Prostate gland (tissue), 2 donors: ENCODE results near the gene ABCC3. TPM values are rescaled to one million over a fixed set of nuclear protein-coding genes. Genes with fewer than 3 reads are reported as not detected.

Experiments
- DNase-seq: peaks from one replicate; pipeline ENCODE4 v3.0.0-alpha.2; 2019; ENCODE audit warnings: low spot score
- H3K27ac ChIP-seq, 2 donors: fragments of 200-600 bp; sonication (generic); 2 replicates each; pipeline ENCODE4 v1.5.1; 2017 to 2019
- H3K27me3 ChIP-seq: fragments of 200-600 bp; sonication (generic); replicated peaks from 2 replicates; pipeline ENCODE4 v1.5.1; 2019; ENCODE audit not compliant: insufficient read depth
- H3K36me3 ChIP-seq, 2 donors: fragments of 200-600 bp; sonication (generic); 1 replicate in 1 of 2; 2 replicates in 1 of 2; pipeline versions ENCODE4 v1.5.1 to v1.8.1; 2017 to 2019
- H3K4me1 ChIP-seq: fragments of 200-600 bp; sonication (generic); replicated peaks from 2 replicates; pipeline ENCODE4 v1.5.1; 2019
- H3K4me3 ChIP-seq, 2 donors: fragments of 200-600 bp; sonication (generic); 2 replicates each; pipeline ENCODE4 v1.5.1; 2017 to 2019
- H3K9me3 ChIP-seq: fragments of 200-600 bp; sonication (generic); 2 replicates; pipeline ENCODE4 v1.5.1; 2017
- CTCF ChIP-seq, 4 experiments: fragments of 200-600 bp in 2 of 4; fragments of 450-650 bp in 2 of 4; sonication (generic) in 2 of 4; IDR thresholded peaks; 1 replicate in 3 of 4; 2 replicates in 1 of 4; pipeline ENCODE4 v1.5.1; 2016 to 2019; ENCODE audit warnings: antibody characterized with exemption in 4 of 4, mild to moderate bottlenecking in 2 of 4, moderate library complexity in 2 of 4
- POLR2A ChIP-seq: fragments of 450-650 bp; IDR thresholded peaks from one replicate; pipeline ENCODE4 v1.6.1; 2016; ENCODE audit warnings: antibody characterized with exemption, mild to moderate bottlenecking
- POLR2AphosphoS5 ChIP-seq: sonication (generic); formaldehyde crosslinking; IDR thresholded peaks from one replicate; pipeline ENCODE4 v1.6.1; 2017; ENCODE audit warnings: antibody characterized with exemption
- WGBS: methylation state at CpG from one replicate; pipeline ENCODE4 v1.1.5; 2018; 5-methylcytosine and 5-hydroxymethylcytosine counted together
- intact Hi-C: fragments of 100-400 bp; cut with DNase I; formaldehyde crosslinking; loops from one replicate; pipeline ENCODE4 v1.14.2; 2022
- total RNA-seq, 2 donors: library from RNA; depleted of rRNA; stranded (reverse); fragments of >200 nt; gene quantifications; one replicate each; pipeline ENCODE4 v1.1.0, GENCODE V29; 2016

ABCC3 gene
- total RNA-seq, 2 donors from 2014 or later: 65.9 to 66.1 TPM

- no peak overlapping the region for H3K27ac ChIP-seq
- no peak for TF ChIP-seq POLR2A
- TF ChIP-seq POLR2AphosphoS5: peak; percentile 59
- H3K4me3 ChIP-seq: no peak overlapping the region
- no peaks in the 10 kb centered on the region for H3K36me3 ChIP-seq
- intact Hi-C loops: no loop called here
- 85% methylated on average over 18 of the region's 20 CpGs for WGBS
- no peaks in the 10 kb centered on the region for H3K27me3 ChIP-seq
- no peaks in the 10 kb centered on the region for H3K9me3 ChIP-seq
- H3K4me1 ChIP-seq: no peaks in the 10 kb centered on the region
- DNase-seq: peak; percentile 58
Measured at GRCh38 chr17:50672831-50673551, 38.3 kb downstream of the ABCC3 start.

GRCh38 chr17:50675190-50675589 is 40.5 kb downstream of the ABCC3 start:
- no peaks in the 10 kb centered on the region for H3K4me1 ChIP-seq
- no peaks in the 10 kb centered on the region for H3K27me3 ChIP-seq
- 57% methylated on average over 3 of the region's 3 CpGs for WGBS
- no peak overlapping the region for H3K4me3 ChIP-seq
- H3K36me3 ChIP-seq: no peaks in the 10 kb centered on the region
- H3K27ac ChIP-seq: no peak overlapping the region
- no peaks in the 10 kb centered on the region for H3K9me3 ChIP-seq
- no peak for TF ChIP-seq CTCF (IDR thresholded peaks at IDR 0.05)
- no peak for TF ChIP-seq POLR2AphosphoS5
- TF ChIP-seq POLR2A: no peak
- DNase-seq: no peak
- intact Hi-C loops: no loop called here

- Histone ChIP-seq H3K27me3 (no peaks in the 10 kb centered on the region), H3K4me1 (no peaks in the 10 kb centered on the region), H3K9me3 (no peaks in the 10 kb centered on the region), H3K36me3 (no peaks in the 10 kb centered on the region), H3K4me3 (no peak overlapping the region), H3K27ac (no peak overlapping the region)
- 94% methylated on average over 6 of the region's 7 CpGs for WGBS
- no peak for DNase-seq
- no peak for TF ChIP-seq CTCF (IDR thresholded peaks at IDR 0.05)
- TF ChIP-seq POLR2AphosphoS5: no peak
- intact Hi-C loops: no loop called here
Measured at GRCh38 chr17:50675627-50676026, 40.9 kb downstream of the ABCC3 start.

- TF ChIP-seq POLR2A (no peak), POLR2AphosphoS5 (no peak), CTCF (IDR thresholded peaks at IDR 0.05) (no peak)
- intact Hi-C loops: no loop called here
- no peaks in the 10 kb centered on the region for H3K9me3 ChIP-seq
- WGBS: 91% methylated on average over 24 of the region's 24 CpGs
- no peaks in the 10 kb centered on the region for H3K27me3 ChIP-seq
- H3K27ac ChIP-seq: no peak overlapping the region
- no peaks in the 10 kb centered on the region for H3K36me3 ChIP-seq
- H3K4me1 ChIP-seq: no peaks in the 10 kb centered on the region
- no peak overlapping the region for H3K4me3 ChIP-seq
- DNase-seq: no peak
Measured at GRCh38 chr17:50676065-50676975, 41.6 kb downstream of the ABCC3 start.

GRCh38 chr17:50677851-50678375 is 43.2 kb downstream of the ABCC3 start:
- WGBS: 95% methylated on average over 12 of the region's 12 CpGs
- Histone ChIP-seq H3K36me3 (no peaks in the 10 kb centered on the region), H3K9me3 (no peaks in the 10 kb centered on the region), H3K27ac (no peak overlapping the region), H3K27me3 (no peaks in the 10 kb centered on the region), H3K4me3 (no peak overlapping the region), H3K4me1 (no peaks in the 10 kb centered on the region)
- no peak for DNase-seq
- intact Hi-C loops: no loop called here
- TF ChIP-seq POLR2A (no peak), POLR2AphosphoS5 (no peak), CTCF (IDR thresholded peaks at IDR 0.05) (no peak)
